ENCODE measurements around the gene FAM83C. TPM values are rescaled to one million over a fixed set of nuclear protein-coding genes. Genes with fewer than 3 reads are reported as not detected.

The FAM83C gene
- total RNA-seq, 2 experiments from 2014 or later, result not detected

GRCh38 chr20:35246723-35247122 is 45.5 kb downstream of the FAM83C start:
- peaks cover 17% of the 10 kb centered on the region for H3K4me1 ChIP-seq (ENCODE audit: insufficient read depth, low read length)
- no peak overlapping the region for H3K4me3 ChIP-seq (ENCODE audit: low read length)
- no peak overlapping the region for H3K27ac ChIP-seq (ENCODE audit: low read depth in 1 of 2, low read length in 2 of 2)
- CTCF ChIA-PET, result no interaction called here
- Mint-ChIP-seq H3K36me3 (ENCODE audit: low read depth) (no peaks in the 10 kb centered on the region), H3K9me3 (no peaks in the 10 kb centered on the region), H3K27ac (no peak overlapping the region), H3K4me1 (ENCODE audit: low read depth) (peaks cover 10% of the 10 kb centered on the region), H3K27me3 (no peaks in the 10 kb centered on the region), H3K4me3 (no peak overlapping the region)
- H3K9me3 ChIP-seq (ENCODE audit: control insufficient read depth in 1 of 2, insufficient read depth in 1 of 2, low read length in 2 of 2), result no peaks in the 10 kb centered on the region
- no peaks in the 10 kb centered on the region for H3K27me3 ChIP-seq (ENCODE audit: control insufficient read depth in 1 of 2, insufficient read depth in 2 of 2, low read length in 2 of 2)
- H3K36me3 ChIP-seq (ENCODE audit: insufficient read depth, low read length), result peaks cover 2% of the 10 kb centered on the region
- DNase-seq (no peak), ATAC-seq (ENCODE audit: poor library complexity) (no peak)
- TF ChIP-seq CTCF (IDR thresholded peaks at IDR 0.05), result no peak
- intact Hi-C loops (cut with DNase I, micrococcal nuclease), result no loop called here
- POLR2A ChIA-PET, result no interaction called here

- no peak overlapping the region for H3K27ac Mint-ChIP-seq
- H3K4me3 ChIP-seq (ENCODE audit: low read length), result no peak overlapping the region
- CTCF ChIA-PET, result no interaction called here
- POLR2A ChIA-PET, result no interaction called here
- H3K4me1 ChIP-seq (ENCODE audit: insufficient read depth, low read length), result no peaks in the 10 kb centered on the region
- intact Hi-C loops (cut with DNase I, micrococcal nuclease), result no loop called here
- ATAC-seq (ENCODE audit: poor library complexity) (no peak), DNase-seq (no peak)
- H3K4me1 Mint-ChIP-seq (ENCODE audit: low read depth), result no peaks in the 10 kb centered on the region
- no peaks in the 10 kb centered on the region for H3K27me3 ChIP-seq (ENCODE audit: control insufficient read depth in 1 of 2, insufficient read depth in 2 of 2, low read length in 2 of 2)
- no peak overlapping the region for H3K4me3 Mint-ChIP-seq
- no peaks in the 10 kb centered on the region for H3K27me3 Mint-ChIP-seq
- H3K36me3 Mint-ChIP-seq (ENCODE audit: low read depth), result no peaks in the 10 kb centered on the region
- no peak overlapping the region for H3K27ac ChIP-seq (ENCODE audit: low read depth in 1 of 2, low read length in 2 of 2)
- H3K9me3 ChIP-seq (ENCODE audit: control insufficient read depth in 1 of 2, insufficient read depth in 1 of 2, low read length in 2 of 2), result no peaks in the 10 kb centered on the region
- H3K9me3 Mint-ChIP-seq, result no peaks in the 10 kb centered on the region
- TF ChIP-seq CTCF (IDR thresholded peaks at IDR 0.05), result no peak
- peaks cover 2% of the 10 kb centered on the region for H3K36me3 ChIP-seq (ENCODE audit: insufficient read depth, low read length)
Observed at GRCh38 chr20:35243986-35244385, 48.2 kb downstream of the FAM83C start.

DNA sequence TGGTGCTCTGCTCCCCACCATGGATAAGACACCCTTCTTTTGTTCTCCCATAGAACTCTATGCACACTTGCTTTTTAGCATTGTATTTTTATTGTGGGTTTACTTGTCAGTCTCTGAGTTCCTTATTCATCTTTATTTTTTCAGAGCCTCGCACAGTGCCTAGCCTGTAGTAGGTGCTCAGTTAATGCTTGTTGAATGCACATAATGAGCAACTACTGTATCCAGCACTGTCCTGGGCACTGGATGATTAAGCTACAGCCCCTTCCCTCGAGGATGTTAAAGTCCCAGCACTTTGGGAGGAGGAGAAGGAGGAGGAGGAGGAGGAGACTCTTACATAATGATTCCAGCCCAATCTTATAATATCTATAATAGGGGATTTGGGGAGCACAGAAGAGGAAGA is 48.9 kb downstream of the FAM83C start:
- Mint-ChIP-seq H3K27me3 (no peaks in the 10 kb centered on the region), H3K4me3 (no peak overlapping the region), H3K27ac (no peak overlapping the region), H3K36me3 (ENCODE audit: low read depth) (peaks cover 5% of the 10 kb centered on the region), H3K9me3 (no peaks in the 10 kb centered on the region), H3K4me1 (ENCODE audit: low read depth) (no peaks in the 10 kb centered on the region)
- H3K4me1 ChIP-seq (ENCODE audit: insufficient read depth, low read length), result no peaks in the 10 kb centered on the region
- no peaks in the 10 kb centered on the region for H3K9me3 ChIP-seq (ENCODE audit: control insufficient read depth in 1 of 2, insufficient read depth in 1 of 2, low read length in 2 of 2)
- no peak overlapping the region for H3K4me3 ChIP-seq (ENCODE audit: low read length)
- POLR2A ChIA-PET, result no interaction called here
- no peak for TF ChIP-seq CTCF (IDR thresholded peaks at IDR 0.05)
- no peak for ATAC-seq (ENCODE audit: poor library complexity)
- H3K27me3 ChIP-seq (ENCODE audit: control insufficient read depth in 1 of 2, insufficient read depth in 2 of 2, low read length in 2 of 2), result no peaks in the 10 kb centered on the region
- CTCF ChIA-PET, result no interaction called here
- intact Hi-C loops (cut with DNase I, micrococcal nuclease), result no loop called here
- H3K27ac ChIP-seq (ENCODE audit: low read depth in 1 of 2, low read length in 2 of 2), result no peak overlapping the region
- peaks cover 2% of the 10 kb centered on the region for H3K36me3 ChIP-seq (ENCODE audit: insufficient read depth, low read length)
- no peak for DNase-seq
